Measurements from ENCODE around the gene C3orf80. TPM values are rescaled to one million over a fixed set of nuclear protein-coding genes. Genes with fewer than 3 reads are reported as not detected.
A peak's percentile ranks its signal among the peaks of the same experiment; 100 is the strongest.
"Not testable (repeated sequence)": the region's sequence is repeated elsewhere in the genome, so short reads cannot be mapped to it uniquely, and the experiment has no call there.

C3orf80 gene
- total RNA-seq, 2 donors from 2014 or later: 0.28 TPM; not detected in 1

- no peaks in the 10 kb centered on the region for H3K36me3 ChIP-seq
- TF ChIP-seq CTCF (IDR thresholded peaks at IDR 0.05): no peak
- H3K4me3 ChIP-seq: no peak overlapping the region
- no peaks in the 10 kb centered on the region for H3K9me3 ChIP-seq
- H3K27ac ChIP-seq: no peak overlapping the region
- H3K27me3 ChIP-seq: peaks cover 0 to 5% of the 10 kb centered on the region in 2 donors
- H3K4me1 ChIP-seq: no peaks in the 10 kb centered on the region
- DNase-seq (ENCODE audit: low spot score): no peak
These were observed 31.5 kb upstream of the C3orf80 start for GRCh38 chr3:160193644-160194192.

- Histone ChIP-seq H3K4me1 (no peaks in the 10 kb centered on the region), H3K9me3 (no peaks in the 10 kb centered on the region), H3K27ac (no peak overlapping the region), H3K4me3 (no peak overlapping the region), H3K27me3 (peaks cover 0 to 5% of the 10 kb centered on the region in 2 donors), H3K36me3 (no peaks in the 10 kb centered on the region)
- TF ChIP-seq CTCF (IDR thresholded peaks at IDR 0.05): no peak
- no peak for DNase-seq (ENCODE audit: low spot score)
These were observed 30.8 kb upstream of the C3orf80 start for GRCh38 chr3:160194438-160194837.

- no peaks in the 10 kb centered on the region for H3K4me1 ChIP-seq
- H3K4me3 ChIP-seq: no peak overlapping the region
- no peaks in the 10 kb centered on the region for H3K9me3 ChIP-seq
- no peaks in the 10 kb centered on the region for H3K36me3 ChIP-seq
- H3K27ac ChIP-seq: no peak overlapping the region
- no peak for DNase-seq (ENCODE audit: low spot score)
- no peak for TF ChIP-seq CTCF (IDR thresholded peaks at IDR 0.05)
- peaks cover 0 to 5% of the 10 kb centered on the region in 2 donors for H3K27me3 ChIP-seq
These were observed 30.1 kb upstream of the C3orf80 start for GRCh38 chr3:160195106-160195505.

- no peaks in the 10 kb centered on the region for H3K36me3 ChIP-seq
- H3K27me3 ChIP-seq: peaks cover 0 to 5% of the 10 kb centered on the region in 2 donors
- no peak overlapping the region for H3K4me3 ChIP-seq
- no peak for TF ChIP-seq CTCF (IDR thresholded peaks at IDR 0.05)
- H3K9me3 ChIP-seq: no peaks in the 10 kb centered on the region
- H3K4me1 ChIP-seq: no peaks in the 10 kb centered on the region
- DNase-seq (ENCODE audit: low spot score): peak; percentile 87
- no peak overlapping the region for H3K27ac ChIP-seq
These were observed 28.6 kb upstream of the C3orf80 start for GRCh38 chr3:160196511-160197104.

GRCh38 chr3:160199108-160199507 lies 26.1 kb upstream of the C3orf80 start:
- no peak for TF ChIP-seq CTCF (IDR thresholded peaks at IDR 0.05)
- no peaks in the 10 kb centered on the region for H3K36me3 ChIP-seq
- no peaks in the 10 kb centered on the region for H3K9me3 ChIP-seq
- DNase-seq (ENCODE audit: low spot score): no peak
- H3K27ac ChIP-seq: no peak overlapping the region
- H3K4me3 ChIP-seq: no peak overlapping the region
- peaks cover 0 to 5% of the 10 kb centered on the region in 2 donors for H3K27me3 ChIP-seq
- H3K4me1 ChIP-seq: no peaks in the 10 kb centered on the region

- H3K9me3 ChIP-seq: no peaks in the 10 kb centered on the region
- H3K27me3 ChIP-seq: peaks cover 0 to 5% of the 10 kb centered on the region in 2 donors
- H3K4me3 ChIP-seq: no peak overlapping the region
- no peak for TF ChIP-seq CTCF (IDR thresholded peaks at IDR 0.05)
- H3K27ac ChIP-seq: no peak overlapping the region
- H3K4me1 ChIP-seq: no peaks in the 10 kb centered on the region
- no peak for DNase-seq (ENCODE audit: low spot score)
- no peaks in the 10 kb centered on the region for H3K36me3 ChIP-seq
These were observed 24.9 kb upstream of the C3orf80 start for GRCh38 chr3:160200353-160200752.

- not testable (repeated sequence) for H3K36me3 ChIP-seq; H3K4me3 ChIP-seq; H3K9me3 ChIP-seq; H3K27ac ChIP-seq; H3K4me1 ChIP-seq; DNase-seq (ENCODE audit: low spot score); H3K27me3 ChIP-seq
These were observed 20.7 kb upstream of the C3orf80 start for GRCh38 chr3:160204396-160205011.
